Activated CD8-positive, alpha-beta memory T cell treated with anti-CD3 and anti-CD28 coated beads, Interleukin-2, amount 50 U/mL, for 24 hours (primary cell): ENCODE data around the gene HINT2.
A peak's percentile ranks its signal among the peaks of the same experiment; 100 is the strongest.

Source experiments
- DNase-seq: peaks from one replicate; pipeline ENCODE4 v3.0.0-alpha.2; 2020; ENCODE audit errors: extremely low read depth

The HINT2 gene

DNA sequence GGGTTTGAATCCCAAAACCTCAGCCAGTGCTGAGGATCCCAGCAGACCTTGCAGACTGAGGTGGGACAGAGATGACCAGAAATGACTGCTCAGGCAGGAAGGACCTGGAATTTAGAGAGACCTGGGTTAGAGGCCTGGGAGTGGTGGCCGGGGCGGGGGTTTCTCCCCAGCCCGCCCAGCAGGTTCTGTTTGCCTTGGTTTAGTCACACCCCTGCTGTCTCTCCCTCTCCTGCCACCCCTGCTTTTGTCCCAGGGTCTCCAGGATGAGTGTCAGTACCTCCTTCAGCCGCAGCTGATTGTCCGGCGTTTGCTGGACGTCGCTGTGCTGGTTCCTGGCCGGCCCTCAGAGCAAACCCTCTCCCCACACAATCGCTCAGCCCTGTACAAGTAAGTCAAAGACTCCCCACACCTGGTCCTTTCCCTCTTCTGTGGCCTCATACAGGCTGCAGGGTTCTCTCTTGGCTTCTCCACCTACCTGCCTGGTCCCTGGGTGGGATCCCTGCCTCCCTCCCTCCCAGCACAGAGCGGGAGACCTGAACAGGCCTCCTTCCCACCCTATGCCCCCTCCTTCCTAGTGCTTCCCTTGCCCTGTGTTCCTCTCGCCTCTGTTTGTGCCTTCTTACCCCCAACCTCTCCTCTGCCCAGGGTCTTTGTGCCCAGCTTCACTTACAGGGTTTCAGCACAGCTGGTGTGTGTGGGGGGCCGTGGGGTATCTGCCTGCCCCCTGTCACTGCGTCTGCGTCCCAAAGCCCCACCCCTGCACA is 26.2 kb upstream of the HINT2 start:
- DNase-seq = no peak

DNA sequence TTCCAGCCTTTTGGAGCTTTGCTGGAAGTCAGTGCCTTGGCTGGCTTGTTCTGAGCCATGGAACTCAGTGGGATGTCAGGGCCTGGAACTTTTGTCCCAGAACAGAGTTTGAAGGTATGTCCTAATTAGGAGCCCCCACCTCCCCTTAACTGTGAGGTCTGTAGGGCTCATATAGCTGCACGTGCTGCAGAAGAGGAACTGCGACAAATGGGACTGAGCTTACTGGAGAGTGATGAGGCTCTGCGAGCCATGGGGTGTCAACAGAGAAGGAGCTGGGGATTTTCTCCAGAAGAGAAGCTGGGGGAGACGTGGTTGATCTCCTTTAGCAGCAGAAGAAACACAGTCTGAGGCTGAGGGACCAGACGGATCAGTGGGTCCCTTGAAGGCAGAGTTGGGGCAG is 25.1 kb upstream of the HINT2 start:
- no peak for DNase-seq

- DNase-seq = no peak
Measured at GRCh38 chr9:35836595-35836994, 21.8 kb upstream of the HINT2 start.

DNA sequence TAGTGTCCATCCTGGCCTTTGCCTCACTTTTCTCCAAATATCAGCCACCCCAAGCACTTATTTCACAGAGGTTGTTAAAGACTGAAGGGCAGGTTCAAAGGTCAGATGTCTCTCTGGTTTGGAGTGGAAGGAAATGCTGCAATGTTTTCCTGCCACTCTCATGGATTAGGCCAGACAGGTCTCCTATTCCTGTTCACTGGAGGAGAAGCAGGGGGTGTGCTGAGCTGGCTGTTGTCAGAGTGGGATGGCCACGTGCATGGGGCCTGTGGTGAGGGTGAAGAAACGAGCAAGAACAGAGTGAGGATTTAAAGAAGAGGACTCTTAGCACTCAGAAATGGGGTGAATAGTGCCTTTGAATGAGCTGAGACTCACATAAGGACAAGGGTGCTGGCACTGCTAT is 20.9 kb upstream of the HINT2 start:
- no peak for DNase-seq

- no peak for DNase-seq
Measured at GRCh38 chr9:35835216-35835632, 20.4 kb upstream of the HINT2 start.

DNA sequence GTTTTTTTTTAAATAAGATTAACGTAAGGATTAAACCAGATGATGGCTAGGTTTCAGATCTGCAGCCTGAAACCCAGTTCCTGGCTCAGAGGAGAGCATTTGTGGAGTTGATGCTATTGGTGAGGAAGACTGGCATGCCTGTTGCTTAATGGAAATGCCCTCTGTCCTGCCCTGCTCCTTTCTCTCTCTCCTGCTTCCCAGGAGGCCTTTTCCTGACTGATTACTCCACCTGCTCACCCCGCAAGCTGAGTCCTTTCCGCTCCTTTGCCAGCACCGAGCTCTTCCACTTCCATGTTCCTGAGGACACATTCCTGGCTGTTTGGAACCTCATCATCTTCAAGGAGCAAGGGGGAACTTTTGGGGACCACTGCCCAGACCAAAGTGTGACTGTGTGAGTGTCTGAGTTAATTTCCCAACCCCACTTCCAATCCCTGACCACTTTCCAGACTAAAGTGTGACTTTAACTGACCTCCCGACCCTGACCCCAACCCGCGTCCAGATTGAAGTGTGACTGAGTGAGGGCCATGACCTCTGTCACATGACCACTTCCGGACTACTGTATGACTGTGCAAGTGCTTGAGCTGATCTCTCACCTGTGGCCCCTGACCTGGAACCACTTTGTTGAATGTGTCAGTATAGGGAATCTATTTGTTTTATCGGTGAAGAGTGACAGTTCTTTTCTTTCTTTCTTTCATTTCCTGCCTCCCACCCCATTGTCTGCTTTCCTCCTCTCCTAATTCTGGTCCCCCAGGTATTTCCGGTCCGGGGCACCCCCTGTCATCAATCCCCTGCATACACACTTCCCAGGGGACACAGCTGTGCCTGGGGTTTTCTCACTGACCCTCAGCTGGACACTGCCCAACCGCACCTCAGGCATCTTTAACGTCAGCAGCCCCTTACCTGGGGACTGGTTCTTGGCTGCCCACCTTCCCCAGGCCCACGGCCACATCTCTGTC is 19.7 kb upstream of the HINT2 start:
- no peak for DNase-seq

GRCh38 chr9:35832814-35833213 is 18.0 kb upstream of the HINT2 start:
- no peak for DNase-seq

DNA sequence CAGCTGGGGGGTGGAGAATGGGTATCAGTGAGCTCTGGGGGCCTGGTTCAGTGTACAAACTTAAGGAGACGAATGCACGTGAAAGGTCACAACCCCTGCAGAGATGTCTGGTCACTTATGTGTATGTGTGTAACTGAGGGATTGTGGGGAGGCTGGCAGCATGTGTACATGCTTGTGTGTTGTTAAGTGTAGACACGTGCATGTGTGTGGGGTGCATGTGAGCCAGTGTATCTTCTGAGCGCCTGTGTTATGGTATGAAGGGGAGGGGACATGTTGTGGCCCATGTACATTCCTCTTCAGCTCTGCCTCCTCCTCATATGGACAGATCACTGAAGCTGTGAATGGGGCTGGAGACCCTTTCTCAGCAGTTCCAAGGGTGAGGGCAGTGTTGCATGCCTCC is 16.2 kb upstream of the HINT2 start:
- DNase-seq = no peak

DNA sequence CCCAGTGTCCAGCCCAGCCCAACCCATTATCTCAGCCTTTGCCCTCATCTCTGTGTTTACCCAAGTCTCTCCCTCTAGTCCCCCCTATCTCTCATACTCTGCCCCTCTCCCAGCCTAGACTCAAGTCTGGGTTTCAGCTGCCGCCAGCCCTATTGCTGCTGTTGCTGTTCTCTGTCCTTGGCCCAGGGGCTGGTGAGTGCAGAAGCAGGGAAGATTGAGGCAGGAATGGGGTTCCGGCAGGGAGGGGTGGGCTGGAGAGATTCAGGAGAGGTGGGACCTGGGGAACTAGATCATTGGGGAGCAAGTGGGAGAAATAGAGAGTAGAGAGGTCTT is 14.9 kb upstream of the HINT2 start:
- DNase-seq = no peak

DNA sequence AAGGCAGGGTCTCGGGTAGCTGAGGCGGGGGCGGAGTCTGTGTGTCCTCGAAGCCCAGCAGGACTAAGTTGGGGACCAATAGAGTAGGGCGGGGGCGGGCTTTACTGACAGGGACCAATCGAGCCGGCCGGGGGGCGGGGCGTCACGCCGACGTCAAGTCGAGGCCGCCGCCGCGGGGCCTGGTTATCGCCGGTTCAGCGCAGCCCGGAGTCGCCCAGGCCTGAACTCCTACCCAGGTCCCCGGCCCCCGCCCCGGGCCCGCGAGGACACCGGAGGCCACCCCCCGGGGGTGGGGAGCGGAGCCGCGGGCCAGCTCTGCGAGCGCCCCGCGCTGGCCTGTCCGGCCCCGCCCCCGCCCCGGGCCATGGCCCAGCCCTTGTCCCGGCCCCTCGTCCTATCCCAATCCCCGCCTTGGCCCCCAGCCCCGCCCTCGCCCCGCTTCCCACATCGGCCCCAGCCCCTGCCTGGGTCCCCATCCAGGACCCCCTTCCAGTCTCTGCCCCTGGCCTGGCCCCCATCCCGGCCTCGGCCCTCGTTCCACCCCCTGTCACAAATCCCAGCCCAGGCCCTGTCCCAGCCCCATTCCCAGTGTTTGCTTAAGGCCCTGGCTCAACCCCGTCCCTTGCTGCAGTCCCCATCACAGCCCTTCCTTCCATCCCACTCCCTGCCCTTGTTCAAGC is 14.4 kb upstream of the HINT2 start, which contains the start of gene TMEM8B:
Gene TMEM8B (plus strand): TSS at position 145 of the 680 bp plus-strand sequence. CDS start 220 bp downstream, at position 365.
- DNase-seq = peak; percentile 83

DNA sequence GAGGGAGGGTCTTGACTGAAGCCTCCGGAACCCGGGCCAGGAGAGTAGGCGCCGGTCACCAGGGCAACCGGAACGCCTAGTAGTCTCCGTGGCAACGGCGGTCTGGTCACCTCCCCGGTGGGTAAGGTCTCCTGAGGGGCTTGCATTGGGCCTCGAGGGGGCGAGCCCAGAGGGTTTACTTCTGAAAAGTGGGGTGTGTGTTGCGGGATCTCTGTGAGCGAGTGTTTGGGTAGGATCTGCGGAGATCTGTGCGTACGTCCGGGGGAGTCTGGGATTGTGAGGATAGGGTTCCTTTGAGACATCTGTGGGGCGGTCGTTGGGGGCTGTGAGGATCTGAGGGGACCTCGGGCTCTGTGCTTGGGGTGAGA is 13.9 kb upstream of the HINT2 start, which contains the start of gene FAM221B:
Gene FAM221B (minus strand): TSS at position 17 of the 368 bp plus-strand sequence. CDS start 2,571 bp downstream, outside the sequence.
- DNase-seq = no peak

DNA sequence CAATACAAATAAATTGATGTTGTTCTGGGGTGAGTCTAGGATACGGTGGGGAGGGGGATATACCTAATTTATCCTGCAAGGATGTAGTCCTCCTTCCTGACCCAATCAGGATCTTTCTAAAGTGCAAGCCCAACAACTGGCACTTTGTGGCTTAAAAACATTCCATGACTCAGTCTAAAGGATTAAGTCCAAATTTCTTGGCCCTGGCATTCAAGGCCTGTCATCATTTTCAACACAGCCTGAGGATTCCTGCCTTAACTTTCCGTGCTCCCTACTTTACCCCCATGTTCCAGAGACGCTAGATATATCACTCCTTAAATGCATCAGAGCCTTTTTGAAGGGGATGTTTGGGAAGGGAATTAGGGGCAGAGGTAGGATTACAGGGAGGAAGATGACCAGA is 12.6 kb upstream of the HINT2 start:
- DNase-seq = no peak

GRCh38 chr9:35826071-35826701 is 11.3 kb upstream of the HINT2 start:
- DNase-seq = no peak

DNA sequence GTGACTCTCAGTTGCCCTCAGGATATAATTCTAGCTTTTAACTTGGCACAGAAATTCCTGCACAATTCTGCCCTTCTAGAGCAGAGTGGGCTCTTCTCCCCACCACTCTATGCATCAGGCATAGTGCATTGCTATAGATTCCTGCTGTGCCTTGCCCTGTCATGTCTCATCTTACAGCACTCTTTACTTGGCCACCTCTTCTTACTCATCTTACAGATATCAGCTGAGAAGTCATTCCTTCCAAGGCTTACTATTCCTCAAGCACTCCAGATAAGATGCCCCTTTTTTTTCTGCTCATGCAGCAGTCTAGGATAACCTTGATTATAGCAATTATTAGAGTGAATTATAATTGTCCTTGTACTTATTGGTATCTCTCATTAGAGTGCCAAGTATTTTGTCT is 8.1 kb upstream of the HINT2 start:
- no peak for DNase-seq

GRCh38 chr9:35820076-35820475 is 5.2 kb upstream of the HINT2 start:
- no peak for DNase-seq

DNA sequence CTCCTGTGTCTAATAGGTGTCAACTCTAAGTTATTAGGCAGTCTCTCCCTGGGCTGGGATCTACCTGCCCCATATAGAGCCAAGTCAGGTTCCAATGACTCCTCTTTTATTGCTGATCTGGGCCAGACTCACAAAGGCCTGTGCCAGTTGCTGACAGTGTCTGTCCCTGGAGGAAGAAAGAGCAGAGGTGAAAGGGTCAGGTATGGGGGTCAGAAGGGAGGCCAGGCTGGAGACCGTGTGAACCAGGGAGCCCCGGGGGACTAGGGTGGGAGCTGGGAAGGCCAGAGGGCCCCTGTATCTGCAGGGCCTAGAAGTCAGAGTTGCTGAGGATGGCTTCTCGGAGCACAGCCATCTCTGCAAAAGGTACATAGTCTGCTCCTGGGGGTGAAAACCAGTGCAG is 3.5 kb upstream of the HINT2 start:
- no peak for DNase-seq

DNA sequence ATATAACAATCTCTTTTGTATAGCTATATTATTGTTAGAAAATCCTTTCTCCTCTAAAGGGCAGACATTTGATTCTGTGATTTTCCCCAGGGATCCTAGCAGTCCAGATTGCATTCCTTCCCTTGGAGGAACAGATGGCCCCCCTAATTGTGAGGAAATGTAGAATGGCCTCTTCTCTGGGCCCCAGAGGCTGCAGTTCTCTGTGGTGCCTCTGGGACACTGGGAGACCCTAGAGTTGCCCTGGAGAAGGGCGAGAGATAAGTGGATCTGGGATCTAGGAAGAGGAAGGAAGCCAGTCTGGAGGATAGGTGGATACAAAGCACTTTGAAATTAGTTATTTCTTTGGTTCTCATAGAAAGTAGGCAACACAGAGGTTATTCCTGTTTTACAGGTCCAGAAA is 1.9 kb upstream of the HINT2 start:
- DNase-seq = no peak

- DNase-seq = no peak
Measured at GRCh38 chr9:35814106-35814840, 569 bp downstream of the HINT2 start.

- DNase-seq = no peak
Measured at GRCh38 chr9:35813434-35814105, 1.3 kb downstream of the HINT2 start.

DNA sequence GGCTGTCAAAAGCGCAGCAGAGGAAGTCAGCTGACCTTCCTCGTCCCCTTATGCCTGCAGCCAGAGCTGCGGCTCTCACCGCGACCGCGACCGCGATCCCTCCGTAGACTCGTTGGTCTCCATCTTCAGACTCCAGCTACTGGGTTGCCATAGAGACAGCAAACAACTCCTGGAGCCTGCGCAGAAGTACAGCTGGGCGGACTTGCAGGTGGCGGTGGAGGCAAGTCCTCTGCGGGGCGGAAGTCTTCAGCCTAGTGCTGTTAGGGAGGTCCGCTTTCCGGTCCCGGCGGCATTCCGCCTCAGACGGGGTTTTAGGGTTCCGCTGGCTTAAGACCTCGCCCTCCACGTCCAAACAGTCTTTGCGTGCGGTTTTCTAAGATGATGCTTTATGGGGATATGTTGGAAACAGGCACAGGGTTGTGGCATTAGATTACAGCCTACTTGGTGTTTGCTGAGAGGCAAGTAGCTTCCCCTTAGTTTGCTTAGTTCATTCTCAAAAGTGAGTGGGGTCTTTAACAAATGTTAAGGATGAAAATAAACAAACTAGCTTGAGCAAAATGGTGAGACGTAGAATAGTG is 2.7 kb downstream of the HINT2 start, which contains the start of gene SPAG8:
Gene SPAG8 (minus strand): TSS at position 238 of the 578 bp plus-strand sequence. CDS start 115 bp downstream, at position 123.
- DNase-seq = peak; percentile 91
